Nucleus accumbens (tissue), 56 donors: ENCODE measurements around the gene C9orf50.

Source experiments
- DNase-seq, 56 donors: peaks; one replicate each; lab custom pipeline; 2025; lab: John Stamatoyannopoulos, UW

Gene C9orf50

GRCh38 chr9:129633207-129633606, 12.3 kb upstream of the C9orf50 start:
- no peak for DNase-seq

GRCh38 chr9:129632460-129632859, 11.6 kb upstream of the C9orf50 start:
- no peak for DNase-seq

- DNase-seq, result peak in 1 of 56 donors; percentile 32
These were observed 10.8 kb upstream of the C9orf50 start for GRCh38 chr9:129631674-129632129.

- peak in 12 of 56 donors; percentile 15 to 62 (median 39) for DNase-seq
These were observed 10.2 kb upstream of the C9orf50 start for GRCh38 chr9:129630967-129631673.

- no peak for DNase-seq
These were observed 8.4 kb upstream of the C9orf50 start for GRCh38 chr9:129629251-129629820.

GRCh38 chr9:129628709-129629108, 7.8 kb upstream of the C9orf50 start:
- DNase-seq, result no peak

- no peak for DNase-seq
These were observed 6.9 kb upstream of the C9orf50 start for GRCh38 chr9:129627556-129628440.

GRCh38 chr9:129626625-129627284, 5.9 kb upstream of the C9orf50 start:
- peak in 2 of 56 donors; percentile 39 to 61 for DNase-seq

GRCh38 chr9:129626079-129626624, 5.3 kb upstream of the C9orf50 start, which contains the start of gene NTMT1:
Gene NTMT1, plus strand, starts transcription at chr9:129626163. Its CDS starts 6,541 bp downstream, at chr9:129632704.
- DNase-seq, result peak in 55 of 56 donors; percentile 52 to 95 (median 86)

GRCh38 chr9:129624947-129625346, 4.0 kb upstream of the C9orf50 start:
- peak in 5 of 56 donors; percentile 9 to 36 (median 24) for DNase-seq

- peak in 29 of 56 donors; percentile 13 to 71 (median 27) for DNase-seq
These were observed 3.4 kb upstream of the C9orf50 start for GRCh38 chr9:129624168-129624759.

- no peak for DNase-seq
These were observed 2.4 kb upstream of the C9orf50 start for GRCh38 chr9:129623331-129623730.

- peak in 2 of 56 donors; percentile 25 to 35 for DNase-seq
These were observed 873 bp downstream of the C9orf50 start for GRCh38 chr9:129619787-129620668.

GRCh38 chr9:129617167-129617566, 3.7 kb downstream of the C9orf50 start:
- DNase-seq, result peak in 1 of 56 donors; percentile 24

- no peak for DNase-seq
These were observed 5.3 kb downstream of the C9orf50 start for GRCh38 chr9:129615407-129616285.

- DNase-seq, result no peak
These were observed 6.0 kb downstream of the C9orf50 start for GRCh38 chr9:129614932-129615331.

- peak in 52 of 56 donors; percentile 30 to 97 (median 82) for DNase-seq
These were observed 7.3 kb downstream of the C9orf50 start for GRCh38 chr9:129613520-129614175.
